Measurements from ENCODE around the gene PDK2. TPM values are rescaled to one million over a fixed set of nuclear protein-coding genes. Genes with fewer than 3 reads are reported as not detected.

PDK2 gene
- total and polyA plus RNA-seq, 2 experiments from 2014 or later, result 12.0 to 15.9 TPM

GRCh38 chr17:50149091-50149416 is 53.9 kb downstream of the PDK2 start:
- DNase-seq (ENCODE audit: low spot score), result no peak
- Histone ChIP-seq H3K9me2 (ENCODE audit: insufficient read depth) (no peaks in the 10 kb centered on the region), H3K79me2 (replicated peaks; ENCODE audit: insufficient read depth) (no peaks in the 10 kb centered on the region), H3K27ac (ENCODE audit: low read depth) (no peak overlapping the region), H3K36me3 (ENCODE audit: insufficient read depth) (no peaks in the 10 kb centered on the region), H3K4me1 (ENCODE audit: insufficient read depth) (peaks cover 28% of the 10 kb centered on the region), H2AFZ (no peak overlapping the region), H3F3A (replicated peaks; ENCODE audit: low read depth) (peaks cover 5% of the 10 kb centered on the region; the same call in 1 of the 2 replicates), H3K27me3 (ENCODE audit: insufficient read depth) (peaks cover 30% of the 10 kb centered on the region), H3K4me3 (peak overlapping the region; percentile 87), H4K20me1 (replicated peaks; ENCODE audit: insufficient read depth) (no peaks in the 10 kb centered on the region), H3K4me2 (peak overlapping the region; percentile 94)
- Mint-ChIP-seq H3K4me3 (peak overlapping the region; percentile 82), H3K9me3 (no peaks in the 10 kb centered on the region), H3K27ac (no peak overlapping the region), H3K4me1 (peaks cover 46% of the 10 kb centered on the region), H3K36me3 (ENCODE audit: low read depth) (peaks cover 8% of the 10 kb centered on the region), H3K27me3 (ENCODE audit: insufficient read depth, low read depth, poor library complexity) (peaks cover 33% of the 10 kb centered on the region)
- no peak for TF ChIP-seq NANOG (IDR thresholded peaks at IDR 0.05; ENCODE audit: borderline replicate concordance)
- no peak for TF ChIP-seq CTCF (conservative IDR thresholded peaks at IDR 0.05; ENCODE audit: low read depth in 2 of 2)
- no peak for TF ChIP-seq CREB1 (CRISPR knock-in tag; IDR thresholded peaks at IDR 0.05; ENCODE audit: low read depth)
- TF ChIP-seq EZH2 (IDR thresholded peaks at IDR 0.05; ENCODE audit: low read depth, unreplicated experiment), result no peak
- TF ChIP-seq EZH2phosphoT487 (IDR thresholded peaks at IDR 0.05; ENCODE audit: unreplicated experiment), result no peak
- no peak for TF ChIP-seq REST (IDR thresholded peaks at IDR 0.05; ENCODE audit: unreplicated experiment)
- TF ChIP-seq STAT1 (IDR thresholded peaks at IDR 0.05; ENCODE audit: unreplicated experiment), result no peak
- no peak for TF ChIP-seq ZNF462 (CRISPR knock-in tag; IDR thresholded peaks at IDR 0.05)
- TF ChIP-seq ZNF114 (CRISPR knock-in tag; IDR thresholded peaks at IDR 0.05), result no peak
- no peak for TF ChIP-seq POLR2AphosphoS5 (IDR thresholded peaks at IDR 0.05; ENCODE audit: low read depth)
- TF ChIP-seq ZNF331 (CRISPR knock-in tag; IDR thresholded peaks at IDR 0.05; ENCODE audit: low read depth), result no peak
- TF ChIP-seq ETS1 (IDR thresholded peaks at IDR 0.05), result no peak
- TF ChIP-seq JUNB (IDR thresholded peaks at IDR 0.05; ENCODE audit: unreplicated experiment), result no peak
- no peak for ATAC-seq
